AG09309 (cell line): ENCODE data around the gene BATF.

Experiments used
- DNase-seq: peaks from one replicate; pipeline ENCODE4 v3.0.0-alpha.2; 2010; ENCODE audit warnings: low read depth
- H3K4me3 ChIP-seq: 2 replicates; pipeline ENCODE4 v1.5.1; 2011; ENCODE audit warnings: mild to moderate bottlenecking, low read depth, low read length, moderate library complexity; ENCODE audit not compliant: control insufficient read depth
- TF ChIP-seq, protein P1 (sequence below): IDR thresholded peaks from 2 replicates; pipeline ENCODE4 v1.5.1; 2011; ENCODE audit warnings: mild to moderate bottlenecking, low read depth, low read length, inconsistent platforms; ENCODE audit not compliant: insufficient read depth, control insufficient read depth; ENCODE audit errors: missing control alignments

Gene BATF

DNA sequence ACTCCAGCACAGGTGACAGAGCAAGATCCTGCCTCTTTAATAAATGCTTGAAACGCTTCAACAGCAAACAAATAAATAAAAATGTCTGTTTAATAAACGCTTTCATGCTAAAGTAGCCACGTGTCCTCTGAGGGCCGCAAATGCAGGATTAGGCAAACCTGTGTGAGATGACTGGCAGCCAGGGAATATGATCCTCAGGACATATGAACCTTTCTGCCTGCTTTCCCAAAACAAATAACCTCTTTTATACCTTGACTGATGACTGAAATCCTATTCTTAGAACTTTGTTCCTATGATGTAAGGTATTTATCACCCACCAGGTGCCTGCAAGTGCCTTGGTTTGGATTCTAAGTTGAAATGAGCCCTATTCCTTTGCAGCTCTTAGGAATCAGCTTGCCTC, 41.7 kb downstream of the BATF start:
- TF ChIP-seq, protein P1, sequence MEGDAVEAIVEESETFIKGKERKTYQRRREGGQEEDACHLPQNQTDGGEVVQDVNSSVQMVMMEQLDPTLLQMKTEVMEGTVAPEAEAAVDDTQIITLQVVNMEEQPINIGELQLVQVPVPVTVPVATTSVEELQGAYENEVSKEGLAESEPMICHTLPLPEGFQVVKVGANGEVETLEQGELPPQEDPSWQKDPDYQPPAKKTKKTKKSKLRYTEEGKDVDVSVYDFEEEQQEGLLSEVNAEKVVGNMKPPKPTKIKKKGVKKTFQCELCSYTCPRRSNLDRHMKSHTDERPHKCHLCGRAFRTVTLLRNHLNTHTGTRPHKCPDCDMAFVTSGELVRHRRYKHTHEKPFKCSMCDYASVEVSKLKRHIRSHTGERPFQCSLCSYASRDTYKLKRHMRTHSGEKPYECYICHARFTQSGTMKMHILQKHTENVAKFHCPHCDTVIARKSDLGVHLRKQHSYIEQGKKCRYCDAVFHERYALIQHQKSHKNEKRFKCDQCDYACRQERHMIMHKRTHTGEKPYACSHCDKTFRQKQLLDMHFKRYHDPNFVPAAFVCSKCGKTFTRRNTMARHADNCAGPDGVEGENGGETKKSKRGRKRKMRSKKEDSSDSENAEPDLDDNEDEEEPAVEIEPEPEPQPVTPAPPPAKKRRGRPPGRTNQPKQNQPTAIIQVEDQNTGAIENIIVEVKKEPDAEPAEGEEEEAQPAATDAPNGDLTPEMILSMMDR, result no peak
- no peak overlapping the region for H3K4me3 ChIP-seq
- DNase-seq, result no peak

DNA sequence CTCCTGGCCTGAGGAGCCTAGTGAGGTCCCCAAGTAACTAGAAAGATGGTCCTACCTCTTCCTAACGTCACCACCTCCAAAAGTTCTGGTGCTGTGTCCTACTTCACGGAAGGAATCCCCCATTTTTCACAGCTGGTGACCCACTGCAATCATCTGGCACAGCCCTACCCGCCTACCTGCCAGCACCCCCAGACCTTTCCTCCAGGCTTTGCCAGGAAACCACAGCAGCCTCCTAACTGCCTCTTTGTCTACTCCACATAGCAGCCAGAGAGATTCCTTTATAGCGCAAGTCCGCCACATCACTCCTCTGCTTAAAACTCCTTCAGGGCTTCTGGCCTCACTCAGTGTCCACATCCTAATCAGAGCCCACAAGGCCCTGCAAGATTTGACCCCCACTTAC, 42.8 kb downstream of the BATF start:
- DNase-seq, result no peak
- TF ChIP-seq, protein P1, result no peak
- H3K4me3 ChIP-seq, result no peak overlapping the region

DNA sequence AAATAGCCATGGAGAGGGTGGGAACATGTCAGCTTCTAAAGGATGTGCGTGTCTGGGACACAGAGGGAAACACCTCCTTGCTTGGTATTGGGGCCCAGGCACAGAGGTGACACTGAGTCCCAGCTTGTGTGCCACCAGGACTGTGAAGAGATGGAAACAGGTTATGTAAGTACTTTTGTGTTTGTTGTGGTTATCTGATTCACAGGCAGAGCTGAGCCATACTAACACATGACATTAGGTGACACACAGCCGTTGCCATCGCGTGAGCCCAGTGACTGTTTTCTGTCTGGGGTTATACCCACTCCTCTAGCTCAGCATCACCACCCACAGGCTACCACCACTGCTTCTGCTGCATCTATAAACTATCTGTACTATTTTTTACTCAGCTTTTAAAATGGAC, 44.1 kb downstream of the BATF start:
- TF ChIP-seq, protein P1, result no peak
- DNase-seq, result no peak
- no peak overlapping the region for H3K4me3 ChIP-seq

DNA sequence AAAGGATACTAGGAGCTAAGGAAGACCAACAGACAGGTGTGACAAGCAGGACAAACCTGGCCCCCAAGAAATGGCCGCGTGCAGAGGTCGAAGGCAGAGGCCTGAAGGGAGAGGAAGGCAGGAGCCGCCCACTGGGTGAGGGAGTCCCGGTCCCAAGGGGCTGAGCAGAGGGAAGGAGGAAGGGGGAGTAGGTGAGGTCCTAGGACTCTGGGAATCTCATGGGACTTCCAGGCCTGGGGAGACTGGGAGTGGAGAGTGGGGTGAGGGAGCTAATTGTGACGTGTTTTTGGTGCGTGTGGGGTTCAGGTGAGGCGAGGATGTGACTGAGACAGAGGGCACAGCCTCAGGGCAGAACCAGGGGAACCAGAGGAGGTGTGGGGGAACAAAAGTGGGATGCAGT, 44.5 kb downstream of the BATF start:
- DNase-seq, result no peak
- TF ChIP-seq, protein P1, result no peak
- H3K4me3 ChIP-seq, result no peak overlapping the region

GRCh38 chr14:75568140-75568539, 45.9 kb downstream of the BATF start:
- TF ChIP-seq, protein P1, result no peak
- no peak overlapping the region for H3K4me3 ChIP-seq
- DNase-seq, result no peak

DNA sequence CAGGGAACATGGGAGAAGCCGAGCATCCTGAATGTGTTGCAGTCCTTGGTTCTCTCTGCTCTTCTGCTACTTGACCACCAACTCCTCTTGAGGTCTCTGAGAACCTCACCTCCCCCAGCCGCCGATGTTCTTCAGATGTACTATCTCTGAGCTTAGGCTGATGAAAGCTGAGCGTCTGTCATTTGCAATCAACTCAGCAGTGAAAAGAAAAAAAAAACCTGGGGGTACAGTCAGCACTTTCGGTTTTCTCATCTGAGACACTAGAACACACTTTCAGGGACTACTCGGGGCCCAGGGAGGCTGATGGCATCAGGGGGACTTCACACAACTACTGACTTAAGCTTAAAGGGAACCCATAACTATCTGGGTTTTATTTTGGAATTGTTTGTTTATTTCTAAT, 46.5 kb downstream of the BATF start:
- TF ChIP-seq, protein P1, result no peak
- DNase-seq, result no peak
- H3K4me3 ChIP-seq, result no peak overlapping the region

GRCh38 chr14:75570797-75571196, 48.5 kb downstream of the BATF start:
- TF ChIP-seq, protein P1, result no peak

More at GRCh38 chr14:75570797-75571196, 48.5 kb downstream of the BATF start:
- no peak for DNase-seq
- no peak overlapping the region for H3K4me3 ChIP-seq
